Mucosa of descending colon (tissue), 3 donors: ENCODE data around the gene ARID1B. TPM values are rescaled to one million over a fixed set of nuclear protein-coding genes. Genes with fewer than 3 reads are reported as not detected.

ENCODE experiments used
- ATAC-seq: fragments of 200-7000 bp; cut with Tn5 transposase; one replicate; pipeline ENCODE4 v1.9.1; 2020; ENCODE audit warnings: mild to moderate bottlenecking, moderate library complexity
- DNase-seq, 3 donors: peaks; one replicate each; pipeline ENCODE4 v3.0.0-alpha.2; 2020
- H3K36me3 ChIP-seq: fragments of 200-600 bp; one replicate; pipeline ENCODE4 v1.8.0; 2021; ENCODE audit warnings: low read depth, mild to moderate bottlenecking
- H3K4me1 ChIP-seq: fragments of 200-600 bp; one replicate; pipeline ENCODE4 v1.8.0; 2021; ENCODE audit warnings: low read depth, mild to moderate bottlenecking
- H3K4me3 ChIP-seq: fragments of 200-600 bp; one replicate; pipeline ENCODE4 v1.8.0; 2021; ENCODE audit warnings: mild to moderate bottlenecking
- H3K9me3 ChIP-seq: fragments of 200-600 bp; one replicate; pipeline ENCODE4 v1.8.0; 2021; ENCODE audit warnings: mild to moderate bottlenecking
- CTCF ChIP-seq: fragments of 200-600 bp; IDR thresholded peaks from one replicate; pipeline ENCODE4 v1.8.0; 2022; ENCODE audit warnings: antibody characterized with exemption, mild to moderate bottlenecking
- intact Hi-C, 2 donors: fragments of 100-400 bp; cut with DNase I in 1 of 2; cut with micrococcal nuclease in 1 of 2; formaldehyde crosslinking; loops; one replicate each; pipeline versions ENCODE4 v1.11.0 to v1.11.1; 2022; cut with DNase I, micrococcal nuclease
- total RNA-seq, 3 donors: library from RNA; stranded (reverse); fragmentation: NEBNext Ultra II Directional in 2 of 3; extraction: Animal tissue kit (Norgen Biotek cat#: 25700) in 2 of 3; gene quantifications; one replicate each; pipeline versions ENCODE4 v1.2.1 to v1.2.4, GENCODE V29; 2021 to 2023
- donor health status: DM: no; HTN: no; CAD: no; lungs with moderate emphysema.
- donor health status: DM: no; HTN: no; CAD: no.
- donor health status: DM: no; HTN: yes; CAD: no.

Gene ARID1B
- total RNA-seq, 3 donors from 2014 or later, result 71.8 to 102 (median 101) TPM

- no peak for TF ChIP-seq CTCF
- no peaks in the 10 kb centered on the region for H3K9me3 ChIP-seq
- DNase-seq (no peak), ATAC-seq (no peak)
- no peaks in the 10 kb centered on the region for H3K4me1 ChIP-seq
- no peak overlapping the region for H3K4me3 ChIP-seq
- intact Hi-C loops, result no loop called here
- no peaks in the 10 kb centered on the region for H3K36me3 ChIP-seq
Observed at GRCh38 chr6:157072128-157072527, 294.9 kb downstream of the ARID1B start.

GRCh38 chr6:157073596-157073995 is 296.4 kb downstream of the ARID1B start:
- no peak for TF ChIP-seq CTCF
- ATAC-seq, result no peak
- intact Hi-C loops, result no loop called here
- Histone ChIP-seq H3K4me3 (no peak overlapping the region), H3K4me1 (no peaks in the 10 kb centered on the region), H3K9me3 (no peaks in the 10 kb centered on the region), H3K36me3 (no peaks in the 10 kb centered on the region)
- no peak for DNase-seq

- H3K9me3 ChIP-seq, result no peaks in the 10 kb centered on the region
- H3K4me3 ChIP-seq, result no peak overlapping the region
- DNase-seq (no peak), ATAC-seq (no peak)
- intact Hi-C loops, result no loop called here
- no peaks in the 10 kb centered on the region for H3K36me3 ChIP-seq
- H3K4me1 ChIP-seq, result no peaks in the 10 kb centered on the region
- TF ChIP-seq CTCF, result no peak
Observed at GRCh38 chr6:157074969-157075368, 297.8 kb downstream of the ARID1B start.

- Histone ChIP-seq H3K9me3 (no peaks in the 10 kb centered on the region), H3K4me3 (no peak overlapping the region), H3K36me3 (no peaks in the 10 kb centered on the region), H3K4me1 (peaks cover under 1% of the 10 kb centered on the region)
- intact Hi-C loops, result no loop called here
- DNase-seq, result no peak
- no peak for ATAC-seq
- no peak for TF ChIP-seq CTCF
Observed at GRCh38 chr6:157075549-157076450, 298.6 kb downstream of the ARID1B start.

GRCh38 chr6:157076451-157076822 is 299.3 kb downstream of the ARID1B start:
- no peak for TF ChIP-seq CTCF
- H3K36me3 ChIP-seq, result no peaks in the 10 kb centered on the region
- no peak for DNase-seq
- H3K4me1 ChIP-seq, result peaks cover 4% of the 10 kb centered on the region
- H3K4me3 ChIP-seq, result no peak overlapping the region
- no peak for ATAC-seq
- intact Hi-C loops, result no loop called here
- H3K9me3 ChIP-seq, result no peaks in the 10 kb centered on the region
